ENCODE data around the gene ARHGAP42. TPM values are rescaled to one million over a fixed set of nuclear protein-coding genes. Genes with fewer than 3 reads are reported as not detected.

ARHGAP42 gene
- total RNA-seq, 1 experiment from 2014 or later, result 39.1 TPM

DNA sequence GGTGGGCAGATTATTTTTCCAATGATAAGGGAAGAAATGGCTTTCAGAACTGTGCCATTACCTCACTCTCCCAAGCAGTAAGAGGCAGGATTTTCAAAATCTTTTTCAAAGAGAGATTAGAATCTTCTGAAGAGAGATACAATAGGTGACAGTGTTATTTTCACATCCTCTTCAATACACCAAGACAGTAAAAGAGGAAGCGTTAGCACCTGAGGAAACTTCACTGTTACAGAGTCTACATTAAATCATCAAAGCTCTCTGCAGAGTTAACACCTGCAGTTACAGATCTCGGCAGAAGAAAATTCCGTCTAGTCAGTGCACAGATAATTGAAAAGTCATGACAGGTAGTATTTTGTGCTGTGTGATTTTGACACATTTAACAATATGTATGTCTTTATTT, 297.6 kb downstream of the ARHGAP42 start:
- H2BK20ac ChIP-seq (ENCODE audit: low read depth, low read length, poor library complexity, severe bottlenecking), result no peak overlapping the region
- no peak overlapping the region for H3K18ac ChIP-seq (ENCODE audit: insufficient read length, low read depth, low read length)
- H4K8ac ChIP-seq (replicated peaks; ENCODE audit: insufficient read length, low read depth, low read length), result no peak overlapping the region
- no peak overlapping the region for H3K9ac ChIP-seq (ENCODE audit: extremely low read depth, insufficient read length, low read length)
- H2AFZ ChIP-seq (ENCODE audit: low read length), result no peak overlapping the region
- no peak overlapping the region for H3T11ph ChIP-seq (ENCODE audit: low read length)
- WGBS (ENCODE audit: extremely low coverage, insufficient read length, low lambda C conversion rate), result no CpG with 5 or more reads among the region's 3 CpGs
- H3K14ac ChIP-seq (ENCODE audit: insufficient read depth, low read length), result no peak overlapping the region
- no peak overlapping the region for H4K91ac ChIP-seq (ENCODE audit: insufficient read length, low read depth, low read length)
- no peaks in the 10 kb centered on the region for H4K20me1 ChIP-seq (ENCODE audit: control insufficient read depth, insufficient read depth, insufficient read length)
- no peak overlapping the region for H3K27ac ChIP-seq (ENCODE audit: insufficient read length, low read depth, low read length)
- no peak overlapping the region for H3K4me3 Mint-ChIP-seq
- H3K23ac ChIP-seq (ENCODE audit: insufficient read length, low read depth, low read length), result no peak overlapping the region
- H3K27ac Mint-ChIP-seq, result no peak overlapping the region
- H3K9me3 Mint-ChIP-seq, result no peaks in the 10 kb centered on the region
- H2BK5ac ChIP-seq (ENCODE audit: insufficient read length, low read length), result no peak overlapping the region
- H4K5ac ChIP-seq (ENCODE audit: insufficient read length, low read depth, low read length), result no peak overlapping the region
- H3K36me3 Mint-ChIP-seq (ENCODE audit: insufficient read depth in 1 of 3, low read depth in 3 of 3), result peaks cover 0 to 8% (median 4%) of the 10 kb centered on the region in 3 experiments; a peak in 4 of 7 replicates
- H3K4ac ChIP-seq (ENCODE audit: low read depth, low read length), result no peak overlapping the region
- no peaks in the 10 kb centered on the region for H3K79me1 ChIP-seq (ENCODE audit: insufficient read depth, low read depth, low read length, poor library complexity, severe bottlenecking)
- H2BK15ac ChIP-seq (ENCODE audit: low read depth, low read length), result no peak overlapping the region
- no peak overlapping the region for H2AK5ac ChIP-seq (ENCODE audit: insufficient read length, low read length)
- TF ChIP-seq, protein P1, sequence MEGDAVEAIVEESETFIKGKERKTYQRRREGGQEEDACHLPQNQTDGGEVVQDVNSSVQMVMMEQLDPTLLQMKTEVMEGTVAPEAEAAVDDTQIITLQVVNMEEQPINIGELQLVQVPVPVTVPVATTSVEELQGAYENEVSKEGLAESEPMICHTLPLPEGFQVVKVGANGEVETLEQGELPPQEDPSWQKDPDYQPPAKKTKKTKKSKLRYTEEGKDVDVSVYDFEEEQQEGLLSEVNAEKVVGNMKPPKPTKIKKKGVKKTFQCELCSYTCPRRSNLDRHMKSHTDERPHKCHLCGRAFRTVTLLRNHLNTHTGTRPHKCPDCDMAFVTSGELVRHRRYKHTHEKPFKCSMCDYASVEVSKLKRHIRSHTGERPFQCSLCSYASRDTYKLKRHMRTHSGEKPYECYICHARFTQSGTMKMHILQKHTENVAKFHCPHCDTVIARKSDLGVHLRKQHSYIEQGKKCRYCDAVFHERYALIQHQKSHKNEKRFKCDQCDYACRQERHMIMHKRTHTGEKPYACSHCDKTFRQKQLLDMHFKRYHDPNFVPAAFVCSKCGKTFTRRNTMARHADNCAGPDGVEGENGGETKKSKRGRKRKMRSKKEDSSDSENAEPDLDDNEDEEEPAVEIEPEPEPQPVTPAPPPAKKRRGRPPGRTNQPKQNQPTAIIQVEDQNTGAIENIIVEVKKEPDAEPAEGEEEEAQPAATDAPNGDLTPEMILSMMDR (conservative IDR thresholded peaks at IDR 0.05), result no peak
- no peaks in the 10 kb centered on the region for H3K27me3 ChIP-seq (ENCODE audit: insufficient read depth, low read length)
- H3K27me3 Mint-ChIP-seq (ENCODE audit: low read depth), result no peaks in the 10 kb centered on the region; the same call in 1 of the 2 replicates
- H2BK12ac ChIP-seq (ENCODE audit: insufficient read length, low read depth, low read length), result no peak overlapping the region
- no peak overlapping the region for H2BK120ac ChIP-seq (ENCODE audit: low read depth, low read length, poor library complexity, severe bottlenecking)
- H3K23me2 ChIP-seq (ENCODE audit: insufficient read length, low read depth, low read length, poor library complexity, severe bottlenecking), result no peaks in the 10 kb centered on the region
- no peaks in the 10 kb centered on the region for H3K4me1 ChIP-seq (ENCODE audit: insufficient read depth, low read length)
- no peaks in the 10 kb centered on the region for H3K79me2 ChIP-seq (ENCODE audit: insufficient read depth, low read length)
- no peak overlapping the region for H3K4me2 ChIP-seq (ENCODE audit: insufficient read depth, insufficient read length, low read length)
- no peaks in the 10 kb centered on the region for H3K9me3 ChIP-seq (ENCODE audit: control insufficient read depth, low read depth, low read length)
- no peak overlapping the region for H3K56ac ChIP-seq (ENCODE audit: insufficient read length, low read depth, low read length)
- H3K4me1 Mint-ChIP-seq, result no peaks in the 10 kb centered on the region
- DNase-seq, result no peak

All from H9 (cell line).